Retinal pigment epithelial cell (primary cell): ENCODE data around the gene CORO1C.

Experiments
- DNase-seq: peaks from one replicate; pipeline ENCODE4 v3.0.0-alpha.2; 2010; ENCODE audit warnings: low read depth
- H3K4me3 ChIP-seq: 2 replicates; pipeline ENCODE4 v1.5.1; 2011; ENCODE audit warnings: mild to moderate bottlenecking, low read length, control low read depth, moderate library complexity
- TF ChIP-seq, protein P1 (sequence below): conservative IDR thresholded peaks from 2 replicates; pipeline ENCODE4 v1.5.1; 2011; ENCODE audit warnings: low read depth, low read length, control low read depth, inconsistent platforms

CORO1C gene

GRCh38 chr12:108640802-108641445 lies 90.4 kb downstream of the CORO1C start:
- TF ChIP-seq, protein P1, sequence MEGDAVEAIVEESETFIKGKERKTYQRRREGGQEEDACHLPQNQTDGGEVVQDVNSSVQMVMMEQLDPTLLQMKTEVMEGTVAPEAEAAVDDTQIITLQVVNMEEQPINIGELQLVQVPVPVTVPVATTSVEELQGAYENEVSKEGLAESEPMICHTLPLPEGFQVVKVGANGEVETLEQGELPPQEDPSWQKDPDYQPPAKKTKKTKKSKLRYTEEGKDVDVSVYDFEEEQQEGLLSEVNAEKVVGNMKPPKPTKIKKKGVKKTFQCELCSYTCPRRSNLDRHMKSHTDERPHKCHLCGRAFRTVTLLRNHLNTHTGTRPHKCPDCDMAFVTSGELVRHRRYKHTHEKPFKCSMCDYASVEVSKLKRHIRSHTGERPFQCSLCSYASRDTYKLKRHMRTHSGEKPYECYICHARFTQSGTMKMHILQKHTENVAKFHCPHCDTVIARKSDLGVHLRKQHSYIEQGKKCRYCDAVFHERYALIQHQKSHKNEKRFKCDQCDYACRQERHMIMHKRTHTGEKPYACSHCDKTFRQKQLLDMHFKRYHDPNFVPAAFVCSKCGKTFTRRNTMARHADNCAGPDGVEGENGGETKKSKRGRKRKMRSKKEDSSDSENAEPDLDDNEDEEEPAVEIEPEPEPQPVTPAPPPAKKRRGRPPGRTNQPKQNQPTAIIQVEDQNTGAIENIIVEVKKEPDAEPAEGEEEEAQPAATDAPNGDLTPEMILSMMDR, result no peak
- H3K4me3 ChIP-seq, result no peak overlapping the region
- DNase-seq, result no peak

DNA sequence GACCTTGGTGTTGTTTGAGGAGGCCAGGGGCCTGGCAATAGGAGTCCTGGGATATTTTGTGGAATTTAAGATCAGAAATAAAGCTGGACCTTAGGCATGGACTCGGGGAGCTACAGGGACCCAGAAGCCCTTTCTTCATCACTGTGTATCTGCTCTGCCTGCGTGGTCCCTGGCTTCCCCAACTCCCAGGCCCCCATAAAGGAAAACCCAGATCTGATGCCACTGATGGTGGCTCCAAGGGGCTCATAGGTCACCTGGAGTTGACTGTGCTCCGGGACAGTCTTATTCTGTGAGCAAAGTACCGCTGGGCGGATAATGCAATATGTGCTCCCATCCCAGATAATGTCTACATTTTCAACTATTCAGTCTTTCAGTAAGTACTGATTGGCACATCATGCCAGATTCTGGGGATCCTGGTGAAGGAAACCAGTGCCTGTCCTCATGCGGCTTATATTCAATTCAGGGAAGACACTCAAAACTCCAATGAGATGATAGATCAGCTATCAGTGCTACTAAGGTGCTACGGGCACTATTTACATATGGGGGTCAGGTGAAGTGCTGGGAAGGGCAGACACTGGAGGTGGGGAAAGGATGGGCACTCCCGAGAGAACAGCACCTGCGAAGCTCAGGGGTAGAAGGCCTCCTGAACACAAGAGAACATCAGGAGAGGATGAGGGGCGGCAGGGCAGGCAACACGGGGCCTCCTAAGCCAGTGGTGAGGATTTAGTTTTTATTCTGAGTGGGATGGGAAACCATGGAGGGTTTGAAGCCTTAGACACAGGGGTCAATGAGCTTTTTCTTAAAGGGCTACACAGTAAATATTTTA lies 92.1 kb downstream of the CORO1C start:
- TF ChIP-seq, protein P1, result no peak
- no peak overlapping the region for H3K4me3 ChIP-seq
- no peak for DNase-seq

DNA sequence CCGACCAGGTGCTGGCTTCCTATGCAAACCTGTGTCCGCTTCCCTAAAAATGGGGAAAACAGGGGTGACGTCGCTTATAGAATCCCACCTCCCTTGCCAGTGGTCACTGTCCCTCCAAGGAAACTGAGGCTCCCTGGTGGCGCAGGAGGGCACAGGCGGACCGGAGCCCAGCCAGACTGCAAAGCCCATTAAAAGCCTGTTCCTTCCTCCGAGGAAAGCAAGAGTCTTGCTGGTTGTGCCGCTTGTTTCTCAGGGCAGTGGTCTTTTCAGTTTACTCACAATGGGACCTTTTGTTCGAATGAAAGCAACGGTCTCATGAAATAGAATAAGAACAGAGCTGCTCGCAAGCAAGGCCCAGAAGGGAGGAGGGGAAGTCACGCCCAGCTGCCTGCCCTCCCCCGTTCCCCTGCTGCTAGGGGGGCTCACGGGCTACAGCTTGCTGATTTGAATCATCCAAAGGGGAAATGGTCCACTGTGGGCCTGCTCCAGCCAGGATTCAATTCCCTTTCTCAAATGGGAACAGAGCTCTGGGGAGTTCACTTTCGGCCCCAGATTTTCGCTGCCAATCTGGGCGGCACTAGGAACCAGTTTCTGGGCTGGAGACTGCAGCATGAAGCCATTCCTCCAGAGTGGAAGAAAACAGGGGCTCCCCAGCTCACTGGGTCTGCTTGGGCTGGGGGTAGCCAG lies 93.0 kb downstream of the CORO1C start:
- TF ChIP-seq, protein P1, result no peak
- DNase-seq, result no peak
- peak overlapping the region; percentile 16 for H3K4me3 ChIP-seq

- TF ChIP-seq, protein P1, result no peak
- DNase-seq, result no peak
- no peak overlapping the region for H3K4me3 ChIP-seq
Measured at GRCh38 chr12:108637222-108637971, 93.9 kb downstream of the CORO1C start.

DNA sequence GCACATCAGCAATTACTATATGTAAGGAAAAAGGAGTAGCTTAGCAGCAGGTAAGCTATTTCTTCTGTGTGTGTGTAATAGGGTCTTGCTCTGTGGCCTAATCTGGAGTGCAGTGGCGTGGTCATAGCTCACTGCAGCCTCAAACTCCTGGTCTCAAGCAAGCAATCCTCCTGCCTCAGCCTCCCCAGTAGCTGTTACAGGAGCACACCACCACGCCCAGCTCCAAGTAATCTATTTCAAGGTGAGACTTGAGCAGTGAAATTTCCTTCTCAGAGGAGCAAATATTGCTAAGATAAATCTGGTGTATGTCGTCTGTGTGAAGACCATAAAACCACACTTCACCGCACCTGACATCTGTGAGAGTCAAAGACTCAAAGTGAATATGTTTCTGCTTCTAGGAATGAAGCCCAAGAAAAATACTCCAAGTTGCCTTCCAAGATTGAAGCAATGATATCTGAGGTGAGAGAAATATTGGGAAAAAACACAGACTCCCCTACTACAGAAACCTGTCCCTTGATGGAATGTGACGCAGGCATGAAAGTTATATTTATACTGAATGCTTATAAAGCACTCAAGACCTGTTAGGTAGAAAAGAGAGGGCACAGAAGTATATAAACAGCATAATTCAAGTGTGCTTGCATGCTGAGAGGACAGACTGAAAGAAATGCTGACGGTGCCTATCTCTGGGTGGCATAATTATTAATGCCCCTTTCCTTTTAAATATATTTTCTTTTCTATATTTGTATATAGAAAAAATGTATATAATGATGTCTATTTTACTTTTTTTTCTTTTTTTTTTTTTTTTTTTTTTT lies 95.1 kb downstream of the CORO1C start:
- TF ChIP-seq, protein P1, result no peak
- no peak overlapping the region for H3K4me3 ChIP-seq
- no peak for DNase-seq
